ENCODE data around the gene IGFBP7. TPM values are rescaled to one million over a fixed set of nuclear protein-coding genes. Genes with fewer than 3 reads are reported as not detected.
"Not testable (repeated sequence)": the region's sequence is repeated elsewhere in the genome, so short reads cannot be mapped to it uniquely, and the experiment has no call there.

Gene IGFBP7
- polyA plus RNA-seq, 6 donors from 2014 or later: 0.24 to 1.1 (median 0.86) TPM; not detected in 3

DNA sequence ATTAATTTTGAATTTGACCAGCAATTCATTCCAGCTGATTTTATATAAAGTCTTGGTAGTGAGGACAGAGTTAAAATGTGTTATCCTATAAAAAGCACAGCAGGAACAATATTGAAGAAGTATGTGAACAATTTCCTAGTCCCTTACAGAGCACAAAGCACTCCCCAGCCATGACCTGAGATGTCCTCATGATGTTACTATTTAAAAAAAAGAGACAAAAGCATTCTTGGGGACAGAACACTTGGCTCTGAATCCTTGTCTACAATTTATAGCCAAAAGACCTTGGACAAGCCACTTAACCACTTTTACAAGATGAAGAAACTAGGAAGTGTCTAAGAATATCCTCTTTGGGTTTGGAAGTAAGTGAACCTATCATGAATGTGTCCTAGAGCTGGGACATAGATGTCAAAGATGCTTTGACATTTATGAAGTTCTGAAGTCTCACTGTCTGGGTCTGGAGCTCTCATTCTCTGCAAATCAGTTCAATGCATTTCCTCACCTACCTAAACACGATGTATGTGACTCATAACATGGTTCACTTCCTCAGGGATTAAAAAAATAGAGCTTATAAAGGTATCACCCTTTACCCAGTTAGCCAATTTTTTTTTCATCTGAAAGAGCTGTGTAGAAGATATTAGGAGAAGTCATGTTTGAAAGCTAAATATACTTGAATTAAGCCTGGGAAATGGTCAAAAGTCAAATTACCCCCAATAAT, 61.4 kb downstream of the IGFBP7 start:
- no peaks in the 10 kb centered on the region for H3K27me3 Mint-ChIP-seq
- peaks cover 0 to 11% (median 5%) of the 10 kb centered on the region in 7 donors for H3K9me3 Mint-ChIP-seq
- no peak for DNase-seq
- H3K4me1 Mint-ChIP-seq: peaks cover 0 to 4% (median 0%) of the 10 kb centered on the region in 3 donors
- no peak overlapping the region for H3K27ac Mint-ChIP-seq
- ATAC-seq (ENCODE audit: low read depth in 2 of 2): no peak
- H3K36me3 Mint-ChIP-seq: peaks cover 5 to 6% of the 10 kb centered on the region in 2 donors
- H3K4me3 Mint-ChIP-seq: no peak overlapping the region

DNA sequence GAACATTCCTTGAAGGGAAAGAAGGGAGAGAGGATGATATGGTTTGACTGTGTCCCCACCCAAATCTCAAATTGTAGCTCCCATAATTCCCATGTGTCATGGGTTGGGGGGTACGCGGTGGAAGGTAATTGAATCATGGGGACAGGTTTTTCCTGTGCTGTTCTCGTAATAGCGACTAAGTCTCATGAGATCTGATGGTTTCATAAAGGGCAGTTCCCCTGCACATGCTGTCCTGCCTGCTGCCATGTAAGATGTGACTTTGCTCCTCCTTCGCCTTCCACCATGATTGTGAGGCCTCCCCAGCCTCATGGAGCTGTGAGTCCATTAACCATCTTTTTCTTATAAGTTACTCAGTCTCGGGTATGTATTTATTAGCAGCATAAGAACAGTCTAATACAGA, 63.1 kb downstream of the IGFBP7 start:
- Mint-ChIP-seq H3K27ac (peak overlapping the region in 1 of 6 donors; percentile 49), H3K9me3 (peaks cover 0 to 11% (median 5%) of the 10 kb centered on the region in 7 donors)
- DNase-seq; H3K4me3 Mint-ChIP-seq; H3K4me1 Mint-ChIP-seq; ATAC-seq (ENCODE audit: low read depth in 2 of 2); H3K27me3 Mint-ChIP-seq; H3K36me3 Mint-ChIP-seq: not testable (repeated sequence)

DNA sequence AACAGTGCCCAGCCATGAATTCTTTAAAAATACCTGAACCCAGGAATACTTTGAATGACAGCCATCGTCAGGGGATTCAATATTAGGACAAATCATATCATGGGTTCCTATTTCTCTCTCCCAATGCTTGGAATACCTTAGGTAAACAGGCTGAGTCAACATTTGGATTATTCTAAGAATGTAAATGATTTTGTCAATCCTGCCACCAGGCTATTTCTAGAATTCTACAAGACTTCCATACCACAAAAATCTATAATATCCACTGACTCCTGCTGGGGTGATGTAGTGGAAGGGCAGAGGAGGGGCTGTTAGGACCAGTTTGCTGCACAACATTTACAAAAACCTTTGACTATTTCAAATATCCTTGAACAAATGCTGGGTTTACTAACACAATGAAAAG, 65.2 kb downstream of the IGFBP7 start:
- ATAC-seq (ENCODE audit: low read depth in 2 of 2) (no peak), DNase-seq (no peak)
- peaks cover 5 to 6% of the 10 kb centered on the region in 2 donors for H3K36me3 Mint-ChIP-seq
- no peaks in the 10 kb centered on the region for H3K4me1 Mint-ChIP-seq
- peaks cover 0 to 7% (median 5%) of the 10 kb centered on the region in 7 donors for H3K9me3 Mint-ChIP-seq
- no peak overlapping the region for H3K4me3 Mint-ChIP-seq
- no peaks in the 10 kb centered on the region for H3K27me3 Mint-ChIP-seq
- no peak overlapping the region for H3K27ac Mint-ChIP-seq

DNA sequence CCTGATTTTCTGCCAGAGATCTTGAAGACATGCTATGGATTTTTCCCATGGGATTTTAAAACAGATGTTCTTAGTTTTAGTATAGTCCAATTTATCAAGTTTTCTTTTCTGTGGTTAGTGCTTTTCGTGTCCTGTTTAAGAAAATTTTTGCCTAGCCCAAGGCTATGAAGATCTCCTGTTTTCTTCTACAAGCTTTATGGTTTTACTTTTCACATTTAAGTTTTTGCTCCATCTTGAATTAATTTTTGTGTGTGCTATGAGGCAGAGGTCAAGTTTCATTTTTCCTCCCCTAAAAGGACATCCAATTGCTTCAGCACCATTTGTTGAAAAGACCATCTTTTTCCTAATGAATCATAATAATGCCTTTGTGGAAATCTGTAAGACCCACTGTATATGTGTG, 65.9 kb downstream of the IGFBP7 start:
- Mint-ChIP-seq H3K4me3 (no peak overlapping the region), H3K36me3 (peaks cover 5 to 6% of the 10 kb centered on the region in 2 donors), H3K27me3 (no peaks in the 10 kb centered on the region), H3K27ac (peak overlapping the region in 1 of 6 donors; percentile 44), H3K9me3 (peaks cover 0 to 7% (median 5%) of the 10 kb centered on the region in 7 donors), H3K4me1 (no peaks in the 10 kb centered on the region)
- no peak for DNase-seq
- no peak for ATAC-seq (ENCODE audit: low read depth in 2 of 2)

DNA sequence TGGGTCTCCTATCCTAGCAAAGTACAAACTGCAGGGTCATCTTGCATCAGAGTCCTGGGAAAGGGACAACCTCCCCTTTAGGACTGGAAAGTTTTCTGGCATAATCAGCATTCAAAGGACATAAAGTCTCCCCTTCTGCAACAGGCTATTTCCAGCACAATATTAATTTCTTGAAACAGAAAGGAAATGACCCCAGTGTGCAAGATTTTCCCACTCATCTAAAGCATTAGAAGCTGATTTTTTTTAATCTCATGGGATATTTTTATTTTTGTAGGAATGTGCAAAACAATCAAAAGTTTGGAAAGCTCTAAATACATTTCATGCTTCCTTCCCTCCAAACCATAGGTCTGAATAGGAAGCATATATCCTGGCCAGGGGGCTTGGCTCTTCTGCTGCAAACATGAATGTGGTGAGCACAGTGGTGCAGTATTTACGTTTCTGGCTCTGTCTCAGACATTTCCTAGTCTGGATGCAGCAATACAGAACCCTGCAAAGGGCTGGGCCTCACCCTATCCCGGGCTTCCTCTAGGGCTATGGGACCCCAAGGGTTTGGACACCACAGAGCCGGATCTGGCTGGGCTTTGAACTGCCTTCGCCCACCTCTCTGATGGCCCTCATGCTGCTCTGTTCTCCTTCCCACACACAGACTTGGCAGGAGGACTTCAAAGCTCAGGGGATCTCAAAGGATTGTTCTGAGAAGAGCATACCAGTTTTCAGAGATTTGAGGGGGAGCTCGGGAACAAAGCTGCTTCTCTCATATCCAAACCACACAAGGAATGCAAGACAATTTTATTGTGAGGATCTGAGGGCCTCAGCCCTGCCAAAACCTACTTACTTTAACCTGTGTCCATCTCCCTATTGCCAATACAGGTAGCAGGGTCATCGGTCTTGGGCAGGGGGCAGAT, 66.6 kb downstream of the IGFBP7 start:
- DNase-seq: no peak
- Mint-ChIP-seq H3K36me3 (peaks cover 5 to 6% of the 10 kb centered on the region in 2 donors), H3K9me3 (peaks cover 0 to 7% (median 5%) of the 10 kb centered on the region in 7 donors), H3K4me3 (no peak overlapping the region), H3K4me1 (no peaks in the 10 kb centered on the region), H3K27me3 (no peaks in the 10 kb centered on the region), H3K27ac (peak overlapping the region in 1 of 6 donors; percentile 12)
- ATAC-seq (ENCODE audit: low read depth in 2 of 2): no peak

DNA sequence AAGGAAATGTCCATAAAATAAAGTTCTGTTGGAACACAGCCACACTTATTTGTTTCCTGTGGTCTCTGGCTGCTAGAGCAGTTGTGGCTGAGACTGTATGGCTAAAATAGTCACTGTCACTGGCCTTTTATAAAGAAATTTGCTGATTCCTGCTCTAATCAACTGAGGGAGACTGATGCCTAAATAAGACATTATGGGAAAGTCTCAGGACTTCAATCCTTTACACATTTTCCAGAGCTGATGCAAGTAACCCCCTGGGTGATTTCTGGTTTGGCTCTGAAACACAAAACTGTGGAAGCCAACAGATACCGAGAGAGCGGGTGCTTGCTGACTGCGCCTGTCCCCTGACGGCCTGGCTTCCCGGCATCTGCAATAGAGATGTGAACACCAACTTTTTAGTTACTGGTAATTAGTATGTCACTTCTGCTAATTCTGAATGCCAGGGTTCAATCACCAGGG, 67.4 kb downstream of the IGFBP7 start:
- DNase-seq: no peak
- peaks cover 0 to 4% (median 3%) of the 10 kb centered on the region in 3 donors for H3K4me1 Mint-ChIP-seq
- no peak for ATAC-seq (ENCODE audit: low read depth in 2 of 2)
- no peak overlapping the region for H3K27ac Mint-ChIP-seq
- peaks cover 5 to 6% of the 10 kb centered on the region in 2 donors for H3K36me3 Mint-ChIP-seq
- H3K9me3 Mint-ChIP-seq: peaks cover 0 to 6% (median 5%) of the 10 kb centered on the region in 7 donors
- H3K27me3 Mint-ChIP-seq: no peaks in the 10 kb centered on the region
- H3K4me3 Mint-ChIP-seq: no peak overlapping the region

DNA sequence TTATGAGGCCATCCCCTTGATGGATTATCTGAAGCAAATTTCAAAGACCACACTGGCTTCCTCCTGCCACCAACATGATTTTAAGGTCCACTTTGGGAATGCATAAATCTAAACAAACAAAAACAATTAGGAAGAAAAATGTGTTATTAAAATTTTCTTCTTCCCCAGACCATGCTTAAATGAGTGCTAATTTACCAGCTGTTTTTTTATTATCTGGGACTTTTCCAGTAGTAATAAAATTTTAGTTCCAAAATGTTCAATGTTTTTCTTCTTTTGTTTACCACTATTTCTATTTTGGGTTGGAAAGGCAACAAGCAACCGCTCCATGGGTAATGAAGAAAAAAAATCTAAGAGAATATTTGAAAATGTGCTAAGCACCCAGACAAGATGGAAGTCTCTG, 69.2 kb downstream of the IGFBP7 start:
- Mint-ChIP-seq H3K36me3 (no peaks in the 10 kb centered on the region), H3K27ac (peak overlapping the region in 1 of 6 donors; percentile 36), H3K4me3 (no peak overlapping the region), H3K4me1 (peaks cover 0 to 4% (median 3%) of the 10 kb centered on the region in 3 donors), H3K27me3 (no peaks in the 10 kb centered on the region), H3K9me3 (no peaks in the 10 kb centered on the region)
- ATAC-seq (ENCODE audit: low read depth in 2 of 2): no peak
- DNase-seq: no peak

DNA sequence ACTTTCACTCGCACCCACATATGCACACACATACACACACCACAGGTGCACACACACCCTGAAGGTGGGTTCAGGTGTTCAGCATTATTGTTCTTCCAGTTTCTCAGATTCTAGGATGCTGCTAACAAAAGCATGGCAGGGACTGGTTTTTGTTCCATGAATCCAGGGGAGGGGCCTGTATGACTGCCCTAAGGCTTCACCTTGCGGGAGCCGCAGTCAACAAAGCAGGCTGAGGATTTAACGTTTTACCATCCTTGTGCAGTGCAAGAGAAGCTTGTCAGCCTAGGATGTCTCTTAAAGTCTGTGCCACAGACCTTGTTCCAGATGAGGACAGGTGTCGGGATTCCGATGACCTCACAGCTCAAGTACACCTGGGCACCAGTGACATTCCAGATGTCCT, 69.7 kb downstream of the IGFBP7 start:
- no peaks in the 10 kb centered on the region for H3K27me3 Mint-ChIP-seq
- peaks cover 0 to 4% (median 3%) of the 10 kb centered on the region in 3 donors for H3K4me1 Mint-ChIP-seq
- no peak overlapping the region for H3K4me3 Mint-ChIP-seq
- DNase-seq: no peak
- no peaks in the 10 kb centered on the region for H3K9me3 Mint-ChIP-seq
- ATAC-seq (ENCODE audit: low read depth in 2 of 2): no peak
- H3K27ac Mint-ChIP-seq: peak overlapping the region in 1 of 6 donors; percentile 38
- no peaks in the 10 kb centered on the region for H3K36me3 Mint-ChIP-seq

DNA sequence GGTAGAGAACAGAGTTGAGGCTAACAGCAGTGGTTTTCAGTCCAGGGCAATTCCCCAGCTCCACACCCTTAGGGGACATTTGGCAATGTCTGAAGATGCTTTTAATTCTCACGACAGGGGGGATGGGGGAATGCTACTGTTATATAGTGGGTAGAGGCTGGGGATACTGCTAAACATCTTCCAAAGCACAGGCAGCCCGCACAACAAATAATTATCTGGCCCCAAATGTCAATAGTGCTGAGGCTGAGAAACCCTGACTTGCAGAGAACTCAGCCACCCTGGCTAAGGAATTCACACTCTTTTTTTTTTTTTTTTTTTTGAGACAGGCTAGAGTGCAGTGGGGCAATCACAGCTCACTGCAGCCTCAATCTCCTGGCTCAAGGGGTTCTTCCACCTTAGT, 70.8 kb downstream of the IGFBP7 start:
- Mint-ChIP-seq H3K27me3 (no peaks in the 10 kb centered on the region), H3K4me1 (peaks cover 0 to 4% (median 3%) of the 10 kb centered on the region in 3 donors), H3K4me3 (no peak overlapping the region), H3K9me3 (no peaks in the 10 kb centered on the region), H3K36me3 (no peaks in the 10 kb centered on the region), H3K27ac (no peak overlapping the region)
- ATAC-seq (ENCODE audit: low read depth in 2 of 2) (no peak), DNase-seq (no peak)

DNA sequence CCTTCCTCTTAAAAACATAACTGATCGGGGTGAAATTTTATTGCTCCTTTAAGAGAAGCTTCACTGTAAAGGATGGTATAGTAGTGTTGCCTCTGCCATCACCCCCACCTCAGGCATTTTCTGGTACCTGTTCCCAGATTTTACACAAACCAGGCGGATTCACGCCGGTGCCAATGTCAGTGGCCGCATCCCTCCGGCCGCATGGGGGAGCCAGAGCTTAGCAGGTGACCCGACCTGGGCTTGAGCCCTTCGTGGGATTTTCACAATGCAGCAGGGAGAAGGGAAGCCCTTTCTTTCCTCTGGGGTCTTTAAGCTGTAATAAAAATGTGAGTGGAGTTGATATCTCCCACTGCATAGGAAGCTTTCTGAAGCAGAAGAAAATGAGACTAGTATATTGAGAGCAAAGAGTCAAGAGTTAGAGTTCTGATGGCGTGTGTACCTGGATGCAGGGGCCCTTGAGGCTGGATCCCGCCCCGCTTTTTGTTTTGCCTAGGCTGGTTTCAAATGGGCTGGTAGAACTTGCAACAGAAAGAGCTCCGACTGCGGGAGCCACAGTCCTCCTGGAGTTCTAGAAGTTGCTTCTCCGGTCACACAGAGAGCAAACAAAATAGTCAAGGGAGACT, 72.1 kb downstream of the IGFBP7 start:
- DNase-seq (no peak), ATAC-seq (ENCODE audit: low read depth in 2 of 2) (no peak)
- Mint-ChIP-seq H3K4me1 (peaks cover 0 to 4% (median 3%) of the 10 kb centered on the region in 3 donors), H3K36me3 (no peaks in the 10 kb centered on the region), H3K9me3 (no peaks in the 10 kb centered on the region), H3K27me3 (no peaks in the 10 kb centered on the region), H3K27ac (no peak overlapping the region), H3K4me3 (no peak overlapping the region)

DNA sequence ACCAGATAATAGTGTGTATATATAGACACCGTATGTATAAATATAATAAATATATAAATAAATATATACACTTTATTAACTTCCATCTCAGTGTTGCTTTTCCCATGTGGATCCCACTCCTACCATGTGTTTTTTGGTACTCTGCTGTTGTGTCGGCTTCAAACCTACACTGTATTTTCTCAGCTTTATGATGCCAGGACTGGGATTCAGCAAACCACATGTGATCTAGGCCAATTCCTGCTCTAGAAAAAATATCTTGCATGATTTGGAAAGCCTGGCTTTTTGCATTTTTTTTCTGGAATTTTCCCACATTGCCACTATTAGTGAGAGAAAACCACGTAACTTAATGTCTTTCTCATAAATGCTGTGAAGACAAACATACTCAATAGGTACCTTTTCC, 75.7 kb downstream of the IGFBP7 start:
- Mint-ChIP-seq H3K27ac (no peak overlapping the region), H3K4me1 (peaks cover 0 to 4% (median 3%) of the 10 kb centered on the region in 3 donors), H3K27me3 (no peaks in the 10 kb centered on the region), H3K9me3 (no peaks in the 10 kb centered on the region), H3K4me3 (no peak overlapping the region), H3K36me3 (peaks cover 6 to 7% of the 10 kb centered on the region in 2 donors)
- ATAC-seq (ENCODE audit: low read depth in 2 of 2) (no peak), DNase-seq (no peak)

DNA sequence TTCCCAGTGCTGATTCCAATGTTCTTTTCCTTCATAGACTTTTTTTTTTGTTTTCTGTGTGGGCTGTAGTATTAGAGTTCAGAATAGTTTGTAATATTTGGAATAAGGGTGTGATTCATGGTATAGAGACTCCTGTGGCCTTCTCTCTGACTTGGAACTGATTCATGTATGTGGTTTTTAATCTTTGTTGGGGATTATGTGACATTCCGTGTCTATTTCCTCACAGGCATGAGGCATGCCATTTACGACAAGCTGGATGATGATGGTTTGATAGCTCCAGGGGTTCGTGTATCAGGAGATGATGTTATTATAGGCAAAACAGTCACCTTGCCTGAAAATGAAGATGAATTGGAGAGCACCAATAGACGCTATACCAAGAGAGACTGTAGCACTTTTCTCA, 87.1 kb downstream of the IGFBP7 start:
- Mint-ChIP-seq H3K36me3 (peaks cover 34 to 41% of the 10 kb centered on the region in 2 donors), H3K4me3 (no peak overlapping the region), H3K4me1 (peaks cover 0 to 8% (median 5%) of the 10 kb centered on the region in 3 donors), H3K27ac (peak overlapping the region in 1 of 6 donors; percentile 19), H3K9me3 (no peaks in the 10 kb centered on the region), H3K27me3 (no peaks in the 10 kb centered on the region)
- no peak for ATAC-seq (ENCODE audit: low read depth in 2 of 2)
- no peak for DNase-seq

DNA sequence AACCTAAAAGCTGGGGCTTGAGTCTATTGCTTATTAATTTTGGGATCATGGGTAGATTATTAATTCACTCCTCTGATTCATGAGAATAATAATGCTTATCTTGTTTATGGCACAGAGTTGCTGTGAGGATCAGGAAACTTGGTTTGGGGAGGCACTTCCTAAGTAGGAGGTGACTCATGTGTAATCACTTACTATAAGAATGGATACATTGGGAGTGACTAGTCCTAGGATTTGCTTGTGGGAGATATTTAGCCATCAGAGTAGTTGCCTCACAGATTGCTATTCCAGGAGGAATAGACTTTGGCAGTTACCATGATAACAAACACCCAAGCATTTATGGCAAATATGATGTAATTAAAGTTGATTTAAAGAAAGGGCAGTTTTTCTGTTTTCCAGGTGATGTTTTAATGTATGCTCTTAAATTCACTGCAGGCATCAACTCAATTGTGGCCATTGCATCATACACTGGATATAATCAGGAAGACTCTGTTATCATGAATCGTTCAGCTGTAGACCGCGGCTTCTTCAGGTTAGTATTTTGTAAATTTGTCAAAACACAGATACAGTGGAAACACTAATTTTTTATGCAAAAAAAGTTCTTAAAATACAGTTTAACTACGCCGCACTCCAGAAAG, 89.6 kb downstream of the IGFBP7 start:
- peak overlapping the region in 1 of 6 donors; percentile 26 for H3K27ac Mint-ChIP-seq

More for the DNA sequence above, 89.6 kb downstream of the IGFBP7 start:
- DNase-seq: no peak
- no peak for ATAC-seq (ENCODE audit: low read depth in 2 of 2)
- H3K9me3 Mint-ChIP-seq: no peaks in the 10 kb centered on the region
- peaks cover 40 to 50% of the 10 kb centered on the region in 2 donors for H3K36me3 Mint-ChIP-seq
- H3K27me3 Mint-ChIP-seq: no peaks in the 10 kb centered on the region
- peaks cover 0 to 8% (median 6%) of the 10 kb centered on the region in 3 donors for H3K4me1 Mint-ChIP-seq
- H3K4me3 Mint-ChIP-seq: no peak overlapping the region
